Stomach (tissue), 4 donors: ENCODE results near the gene COL21A1.

ENCODE experiments used
- EP300 ChIP-seq: sonication (generic); formaldehyde crosslinking; IDR thresholded peaks from one replicate; pipeline ENCODE4 v1.6.1; 2017; ENCODE audit warnings: antibody characterized with exemption
- POLR2A ChIP-seq, 4 donors: fragments of 450-650 bp; IDR thresholded peaks; one replicate each; pipeline ENCODE4 v1.6.1; 2016; ENCODE audit warnings: antibody characterized with exemption in 4 of 4, control low read depth in 2 of 4, mild to moderate bottlenecking in 1 of 4, moderate library complexity in 1 of 4
- POLR2AphosphoS5 ChIP-seq, 3 donors: sonication (generic); formaldehyde crosslinking; IDR thresholded peaks; one replicate each; pipeline ENCODE4 v1.6.1; 2016; ENCODE audit warnings: antibody characterized with exemption in 3 of 3
- TF ChIP-seq, protein P1 (sequence below), 7 experiments: fragments of 450-650 bp in 4 of 7; fragments of 200-600 bp in 3 of 7; sonication (generic) in 3 of 7; IDR thresholded peaks; one replicate each; pipeline ENCODE4 v1.5.1; 2016 to 2019; ENCODE audit warnings: antibody characterized with exemption in 7 of 7, control low read depth in 2 of 7, mild to moderate bottlenecking in 1 of 7

DNA sequence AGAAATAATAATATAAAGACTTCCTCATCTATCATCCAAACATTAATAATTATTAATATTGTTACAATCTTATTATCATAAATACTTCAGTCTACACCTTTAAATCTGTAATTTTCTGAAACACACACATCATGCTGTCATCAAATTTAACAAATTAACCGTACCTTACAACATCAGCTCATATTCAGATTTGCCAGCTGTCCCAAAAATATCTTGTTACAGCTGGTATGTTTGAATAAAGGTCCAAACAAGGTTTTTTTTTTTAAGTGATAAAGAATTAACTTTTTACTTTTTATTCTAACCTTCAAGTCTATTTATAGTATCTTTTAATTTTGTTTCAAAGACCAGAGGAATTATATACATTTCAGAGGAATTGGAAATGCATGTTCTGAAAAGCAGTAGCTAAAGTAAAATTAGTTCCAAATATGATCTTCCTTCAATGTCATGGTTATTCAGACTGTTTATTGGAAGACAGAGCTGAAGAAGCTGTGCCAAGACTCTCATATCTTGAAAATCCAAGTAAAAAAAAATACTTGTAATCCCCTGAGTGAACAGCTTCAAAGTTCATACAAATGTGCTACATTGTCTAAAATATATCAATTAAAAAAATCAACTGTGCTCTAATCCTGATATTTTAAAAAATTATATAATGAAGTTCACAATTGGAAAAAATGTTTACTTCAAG lies 210.3 kb downstream of the COL21A1 start:
- TF ChIP-seq, protein P1, sequence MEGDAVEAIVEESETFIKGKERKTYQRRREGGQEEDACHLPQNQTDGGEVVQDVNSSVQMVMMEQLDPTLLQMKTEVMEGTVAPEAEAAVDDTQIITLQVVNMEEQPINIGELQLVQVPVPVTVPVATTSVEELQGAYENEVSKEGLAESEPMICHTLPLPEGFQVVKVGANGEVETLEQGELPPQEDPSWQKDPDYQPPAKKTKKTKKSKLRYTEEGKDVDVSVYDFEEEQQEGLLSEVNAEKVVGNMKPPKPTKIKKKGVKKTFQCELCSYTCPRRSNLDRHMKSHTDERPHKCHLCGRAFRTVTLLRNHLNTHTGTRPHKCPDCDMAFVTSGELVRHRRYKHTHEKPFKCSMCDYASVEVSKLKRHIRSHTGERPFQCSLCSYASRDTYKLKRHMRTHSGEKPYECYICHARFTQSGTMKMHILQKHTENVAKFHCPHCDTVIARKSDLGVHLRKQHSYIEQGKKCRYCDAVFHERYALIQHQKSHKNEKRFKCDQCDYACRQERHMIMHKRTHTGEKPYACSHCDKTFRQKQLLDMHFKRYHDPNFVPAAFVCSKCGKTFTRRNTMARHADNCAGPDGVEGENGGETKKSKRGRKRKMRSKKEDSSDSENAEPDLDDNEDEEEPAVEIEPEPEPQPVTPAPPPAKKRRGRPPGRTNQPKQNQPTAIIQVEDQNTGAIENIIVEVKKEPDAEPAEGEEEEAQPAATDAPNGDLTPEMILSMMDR (IDR thresholded peaks at IDR 0.05), result no peak
- TF ChIP-seq POLR2A (IDR thresholded peaks at IDR 0.05) (no peak), POLR2AphosphoS5 (IDR thresholded peaks at IDR 0.05) (no peak), EP300 (no peak)
